OCI-LY1 (cell line): ENCODE data around the gene RSBN1L.

ENCODE experiments used
- CTCF ChIP-seq: fragments of 200-600 bp; sonication (generic), shearing (Covaris generic); IDR thresholded peaks from 2 replicates; pipeline ENCODE4 v1.5.1; 2017; ENCODE audit warnings: mild to moderate bottlenecking, antibody characterized with exemption, low read length, moderate library complexity, mixed read lengths
- EZH2 ChIP-seq: fragments of 200-600 bp; sonication (generic), shearing (Covaris generic); IDR thresholded peaks from 2 replicates; pipeline ENCODE4 v1.8.0; 2017; ENCODE audit warnings: borderline replicate concordance, mixed run types, mild to moderate bottlenecking, antibody characterized with exemption, low read length, moderate library complexity, mixed read lengths

GRCh38 chr7:77698042-77698625 lies 1.9 kb downstream of the RSBN1L start:
- TF ChIP-seq CTCF (no peak), EZH2 (no peak)
